ENCODE measurements around the gene FER. TPM values are rescaled to one million over a fixed set of nuclear protein-coding genes. Genes with fewer than 3 reads are reported as not detected.
A peak's percentile ranks its signal among the peaks of the same experiment; 100 is the strongest.
"Not testable (repeated sequence)": the region's sequence is repeated elsewhere in the genome, so short reads cannot be mapped to it uniquely, and the experiment has no call there.

FER gene
- 16.5 and 18.0 TPM in 2 replicates for total RNA-seq (2021)
- long read RNA-seq, partial matches to known transcripts: 12 of 31 reads
- long read RNA-seq, other reads (novel, unspliced or antisense): 19 of 31 reads

DNA sequence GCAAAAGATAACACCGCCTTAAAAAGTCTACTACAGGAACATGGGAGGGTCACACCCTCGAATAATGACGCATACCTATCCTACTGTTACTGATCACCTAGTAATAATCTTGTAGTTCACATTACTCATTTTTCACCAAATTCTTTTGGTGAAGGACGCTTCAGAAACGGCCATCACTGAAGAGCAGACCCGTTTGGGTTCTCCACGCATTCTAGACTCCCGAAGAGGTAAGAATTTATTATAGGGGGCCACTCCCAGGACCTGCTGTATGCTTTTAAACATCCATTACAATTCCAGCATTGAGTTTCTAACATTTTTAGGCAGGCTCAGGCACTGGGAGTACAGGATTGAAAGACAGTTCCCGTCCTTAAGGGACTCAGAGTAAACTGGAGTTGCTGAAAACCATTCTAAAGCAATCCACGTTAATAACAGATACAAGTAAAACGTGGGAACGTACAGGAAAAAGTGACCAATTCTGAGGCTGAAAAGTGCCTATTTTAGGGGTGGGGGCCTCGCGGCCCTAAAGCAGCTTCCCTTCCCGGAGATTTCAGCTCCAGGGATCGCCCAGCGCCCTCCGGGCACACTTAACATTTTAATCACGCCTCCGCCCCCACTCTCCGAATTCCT is at the start of gene FER:
Gene FER, plus strand, starts transcription at position 124 of the 627 bp plus-strand sequence. CDS start 50,286 bp downstream, outside the sequence.
- H4K20me1 ChIP-seq (ENCODE audit: control insufficient read depth, insufficient read depth, insufficient read length): no peaks in the 10 kb centered on the region
- H2BK120ac ChIP-seq (ENCODE audit: low read depth, low read length, poor library complexity, severe bottlenecking): no peak within 1 kb of the TSS
- no peak within 1 kb of the TSS for H3T11ph ChIP-seq (ENCODE audit: low read length)
- H3K4ac ChIP-seq (ENCODE audit: low read depth, low read length): no peak within 1 kb of the TSS; the same call in 1 of the 2 replicates
- H3K23me2 ChIP-seq (ENCODE audit: insufficient read length, low read depth, low read length, poor library complexity, severe bottlenecking): peaks cover 5% of the 10 kb centered on the region
- H3K79me2 ChIP-seq (ENCODE audit: insufficient read depth, low read length): 0 out of 2 replicates have a peak, but pooled peaks cover 2% of the 10 kb centered on the region
- no peaks in the 10 kb centered on the region for H3K27me3 ChIP-seq (ENCODE audit: insufficient read depth, low read length)
- no peak for DNase-seq
- H2BK15ac ChIP-seq (ENCODE audit: low read depth, low read length): no peak within 1 kb of the TSS
- H3K23ac ChIP-seq (ENCODE audit: insufficient read length, low read depth, low read length): no peak within 1 kb of the TSS
- no peak within 1 kb of the TSS for H4K91ac ChIP-seq (ENCODE audit: insufficient read length, low read depth, low read length)
- H3K9me3 Mint-ChIP-seq: no peaks in the 10 kb centered on the region
- H2BK5ac ChIP-seq (ENCODE audit: insufficient read length, low read length): no peak within 1 kb of the TSS
- H3K56ac ChIP-seq (ENCODE audit: insufficient read length, low read depth, low read length): no peak within 1 kb of the TSS
- peak within 1 kb of the TSS; percentile 85 to 94 for H3K4me3 Mint-ChIP-seq
- peak within 1 kb of the TSS; percentile 100 for H3K4me2 ChIP-seq (ENCODE audit: insufficient read depth, insufficient read length, low read length)
- TF ChIP-seq, protein P1, sequence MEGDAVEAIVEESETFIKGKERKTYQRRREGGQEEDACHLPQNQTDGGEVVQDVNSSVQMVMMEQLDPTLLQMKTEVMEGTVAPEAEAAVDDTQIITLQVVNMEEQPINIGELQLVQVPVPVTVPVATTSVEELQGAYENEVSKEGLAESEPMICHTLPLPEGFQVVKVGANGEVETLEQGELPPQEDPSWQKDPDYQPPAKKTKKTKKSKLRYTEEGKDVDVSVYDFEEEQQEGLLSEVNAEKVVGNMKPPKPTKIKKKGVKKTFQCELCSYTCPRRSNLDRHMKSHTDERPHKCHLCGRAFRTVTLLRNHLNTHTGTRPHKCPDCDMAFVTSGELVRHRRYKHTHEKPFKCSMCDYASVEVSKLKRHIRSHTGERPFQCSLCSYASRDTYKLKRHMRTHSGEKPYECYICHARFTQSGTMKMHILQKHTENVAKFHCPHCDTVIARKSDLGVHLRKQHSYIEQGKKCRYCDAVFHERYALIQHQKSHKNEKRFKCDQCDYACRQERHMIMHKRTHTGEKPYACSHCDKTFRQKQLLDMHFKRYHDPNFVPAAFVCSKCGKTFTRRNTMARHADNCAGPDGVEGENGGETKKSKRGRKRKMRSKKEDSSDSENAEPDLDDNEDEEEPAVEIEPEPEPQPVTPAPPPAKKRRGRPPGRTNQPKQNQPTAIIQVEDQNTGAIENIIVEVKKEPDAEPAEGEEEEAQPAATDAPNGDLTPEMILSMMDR (conservative IDR thresholded peaks at IDR 0.05): no peak
- no peak within 1 kb of the TSS for H2BK20ac ChIP-seq (ENCODE audit: low read depth, low read length, poor library complexity, severe bottlenecking)
- H3K27me3 Mint-ChIP-seq (ENCODE audit: low read depth): no peaks in the 10 kb centered on the region
- H3K9ac ChIP-seq (ENCODE audit: extremely low read depth, insufficient read length, low read length): peak within 1 kb of the TSS; percentile 91
- WGBS (ENCODE audit: extremely low coverage, insufficient read length, low lambda C conversion rate): no CpG with 5 or more reads among the region's 21 CpGs
- H4K8ac ChIP-seq (replicated peaks; ENCODE audit: insufficient read length, low read depth, low read length): no peak within 1 kb of the TSS
- no peaks in the 10 kb centered on the region for H3K9me3 ChIP-seq (ENCODE audit: control insufficient read depth, low read depth, low read length)
- peak within 1 kb of the TSS; percentile 96 for H3K18ac ChIP-seq (ENCODE audit: insufficient read length, low read depth, low read length)
- H2BK12ac ChIP-seq (ENCODE audit: insufficient read length, low read depth, low read length): no peak within 1 kb of the TSS
- H3K4me1 Mint-ChIP-seq: peaks cover 27 to 30% of the 10 kb centered on the region in 2 experiments
- peak within 1 kb of the TSS; percentile 76 for H3K27ac ChIP-seq (ENCODE audit: insufficient read length, low read depth, low read length)
- H3K79me1 ChIP-seq (ENCODE audit: insufficient read depth, low read depth, low read length, poor library complexity, severe bottlenecking): no peaks in the 10 kb centered on the region
- H3K14ac ChIP-seq (ENCODE audit: insufficient read depth, low read length): peak within 1 kb of the TSS; percentile 96
- H2AK5ac ChIP-seq (ENCODE audit: insufficient read length, low read length): no peak within 1 kb of the TSS
- no peaks in the 10 kb centered on the region for H3K36me3 Mint-ChIP-seq (ENCODE audit: insufficient read depth in 1 of 3, low read depth in 3 of 3)
- H4K5ac ChIP-seq (ENCODE audit: insufficient read length, low read depth, low read length): no peak within 1 kb of the TSS
- H2AFZ ChIP-seq (ENCODE audit: low read length): no peak within 1 kb of the TSS
- H3K4me1 ChIP-seq (ENCODE audit: insufficient read depth, low read length): peaks cover 3% of the 10 kb centered on the region; the same call in 1 of the 2 replicates
- peak within 1 kb of the TSS; percentile 96 to 99 (median 96) for H3K27ac Mint-ChIP-seq

DNA sequence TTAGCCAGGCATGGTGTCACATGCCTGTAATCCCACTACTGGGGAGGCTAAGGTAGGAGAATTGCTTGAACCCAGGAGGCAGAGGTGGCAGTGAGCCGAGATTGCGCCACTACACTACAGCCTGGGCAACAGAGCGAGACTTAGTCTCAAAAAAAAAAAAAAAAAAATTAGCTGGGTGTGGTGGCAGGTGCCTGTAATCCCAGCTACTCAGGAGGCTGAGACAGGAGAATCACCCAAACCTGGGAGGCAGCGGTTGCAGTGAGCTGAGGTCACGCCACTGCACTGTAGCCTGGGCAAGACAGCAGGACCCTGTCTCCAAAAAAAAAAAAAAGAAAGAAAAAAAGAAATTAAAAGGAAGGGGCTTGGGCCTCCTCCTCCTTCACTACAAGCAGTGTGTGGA is 47.3 kb upstream of the FER start:
- H3K4me3 Mint-ChIP-seq; H2AFZ ChIP-seq (ENCODE audit: low read length); H3K9me3 Mint-ChIP-seq; H2AK5ac ChIP-seq (ENCODE audit: insufficient read length, low read length); H4K8ac ChIP-seq (replicated peaks; ENCODE audit: insufficient read length, low read depth, low read length); H3K36me3 Mint-ChIP-seq (ENCODE audit: insufficient read depth in 1 of 3, low read depth in 3 of 3); H3K4me2 ChIP-seq (ENCODE audit: insufficient read depth, insufficient read length, low read length); H2BK120ac ChIP-seq (ENCODE audit: low read depth, low read length, poor library complexity, severe bottlenecking); H3K27me3 ChIP-seq (ENCODE audit: insufficient read depth, low read length); H3K27ac ChIP-seq (ENCODE audit: insufficient read length, low read depth, low read length); H3K79me1 ChIP-seq (ENCODE audit: insufficient read depth, low read depth, low read length, poor library complexity, severe bottlenecking); H4K91ac ChIP-seq (ENCODE audit: insufficient read length, low read depth, low read length); DNase-seq; H4K5ac ChIP-seq (ENCODE audit: insufficient read length, low read depth, low read length); H2BK20ac ChIP-seq (ENCODE audit: low read depth, low read length, poor library complexity, severe bottlenecking); H3K79me2 ChIP-seq (ENCODE audit: insufficient read depth, low read length); H4K20me1 ChIP-seq (ENCODE audit: control insufficient read depth, insufficient read depth, insufficient read length); H3K14ac ChIP-seq (ENCODE audit: insufficient read depth, low read length); H2BK15ac ChIP-seq (ENCODE audit: low read depth, low read length); H3K4me1 ChIP-seq (ENCODE audit: insufficient read depth, low read length); H3K9me3 ChIP-seq (ENCODE audit: control insufficient read depth, low read depth, low read length); H3K9ac ChIP-seq (ENCODE audit: extremely low read depth, insufficient read length, low read length); H2BK12ac ChIP-seq (ENCODE audit: insufficient read length, low read depth, low read length); H3T11ph ChIP-seq (ENCODE audit: low read length); H3K56ac ChIP-seq (ENCODE audit: insufficient read length, low read depth, low read length); H2BK5ac ChIP-seq (ENCODE audit: insufficient read length, low read length); H3K27ac Mint-ChIP-seq; H3K23me2 ChIP-seq (ENCODE audit: insufficient read length, low read depth, low read length, poor library complexity, severe bottlenecking); H3K23ac ChIP-seq (ENCODE audit: insufficient read length, low read depth, low read length); H3K18ac ChIP-seq (ENCODE audit: insufficient read length, low read depth, low read length); H3K4ac ChIP-seq (ENCODE audit: low read depth, low read length); H3K27me3 Mint-ChIP-seq (ENCODE audit: low read depth): not testable (repeated sequence)
- no CpG with 5 or more reads among the region's 5 CpGs for WGBS (ENCODE audit: extremely low coverage, insufficient read length, low lambda C conversion rate)
- peaks cover 9 to 13% of the 10 kb centered on the region in 2 experiments for H3K4me1 Mint-ChIP-seq
